Natural killer cell (primary cell): Measurements from ENCODE around the gene MAGEA4. TPM values are rescaled to one million over a fixed set of nuclear protein-coding genes. Genes with fewer than 3 reads are reported as not detected.

Source experiments
- ATAC-seq, 3 donors: fragments of 150-1000 bp in 2 of 3; fragments of 200-7000 bp in 1 of 3; cut with Tn5 transposase; 1 replicate in 1 of 3; 2 replicates in 2 of 3; pipeline ENCODE4 v1.10.0; 2021; ENCODE audit warnings: mild to moderate bottlenecking in 2 of 3, moderate library complexity in 2 of 3
- DNase-seq, 2 donors: peaks; one replicate each; pipeline versions ENCODE4 v3.0.0 to v3.0.0-alpha.2; 2013 to 2021; ENCODE audit warnings: mixed read lengths in 1 of 2
- H3K27ac ChIP-seq: one replicate; pipeline ENCODE4 v1.5.1; 2013; ENCODE audit warnings: mild to moderate bottlenecking, low read length
- H3K27me3 ChIP-seq: one replicate; pipeline ENCODE4 v1.6.1; 2013; ENCODE audit warnings: low read length; ENCODE audit not compliant: control insufficient read depth, insufficient read depth
- H3K36me3 ChIP-seq: one replicate; pipeline ENCODE4 v1.6.1; 2013; ENCODE audit warnings: low read length; ENCODE audit not compliant: control insufficient read depth, insufficient read depth
- H3K4me1 ChIP-seq: one replicate; pipeline ENCODE4 v1.6.1; 2013; ENCODE audit warnings: low read length; ENCODE audit not compliant: control insufficient read depth, insufficient read depth
- H3K4me3 ChIP-seq: one replicate; pipeline ENCODE4 v1.5.1; 2013; ENCODE audit warnings: low read length
- H3K9me3 ChIP-seq: one replicate; pipeline ENCODE4 v1.6.1; 2013; ENCODE audit warnings: low read length; ENCODE audit not compliant: control insufficient read depth, insufficient read depth
- H3K27ac Mint-ChIP-seq, 2 donors: one replicate each; pipeline ENCODE4 v1.8.0; 2022; ENCODE audit warnings: mild to moderate bottlenecking in 2 of 2, mixed read lengths in 2 of 2, moderate library complexity in 1 of 2
- H3K27me3 Mint-ChIP-seq, 2 donors: one replicate each; pipeline ENCODE4 v1.8.0; 2022; ENCODE audit warnings: low read depth in 2 of 2, mixed read lengths in 2 of 2
- H3K36me3 Mint-ChIP-seq: one replicate; pipeline ENCODE4 v1.8.0; 2022; ENCODE audit warnings: mixed read lengths
- H3K4me1 Mint-ChIP-seq, 2 donors: one replicate each; pipeline ENCODE4 v1.8.0; 2022; ENCODE audit warnings: mixed read lengths in 2 of 2
- H3K4me3 Mint-ChIP-seq: one replicate; pipeline ENCODE4 v1.8.0; 2022; ENCODE audit warnings: mild to moderate bottlenecking, moderate library complexity, mixed read lengths
- H3K9me3 Mint-ChIP-seq, 2 donors: one replicate each; pipeline ENCODE4 v1.8.0; 2022; ENCODE audit warnings: mixed read lengths in 2 of 2
- CTCF ChIP-seq: fragments of 200-600 bp; IDR thresholded peaks from one replicate; pipeline ENCODE4 v1.8.0; 2022; ENCODE audit warnings: antibody characterized with exemption
- WGBS: methylation state at CpG from one replicate; pipeline ENCODE4 v1.1.7; 2013; ENCODE audit warnings: missing lambda C conversion rate; ENCODE audit not compliant: insufficient coverage; 5-methylcytosine and 5-hydroxymethylcytosine counted together
- intact Hi-C: fragments of 100-400 bp; cut with micrococcal nuclease; formaldehyde crosslinking; loops from one replicate; pipeline ENCODE4 v1.14.2; 2022
- total RNA-seq, 4 donors: library from RNA; stranded (reverse); fragments of 120-200 nt in 1 of 4; gene quantifications; one replicate each; pipeline versions ENCODE4 v1.2.3 to v1.2.4, GENCODE V29; 2013 to 2022

MAGEA4 gene
- total RNA-seq, 3 donors from 2014 or later (not counting 1 experiment from before 2014, with no cell fraction given), result not detected

GRCh38 chrX:151889421-151889820, 23.3 kb upstream of the MAGEA4 start:
- no peak overlapping the region for H3K4me3 ChIP-seq
- peaks cover 0 to 3% of the 10 kb centered on the region in 2 donors for H3K9me3 Mint-ChIP-seq
- no peak overlapping the region for H3K27ac ChIP-seq
- no peaks in the 10 kb centered on the region for H3K4me1 ChIP-seq
- H3K9me3 ChIP-seq, result no peaks in the 10 kb centered on the region
- no peak overlapping the region for H3K27ac Mint-ChIP-seq
- intact Hi-C loops, result no loop called here
- H3K36me3 ChIP-seq, result no peaks in the 10 kb centered on the region
- no peak overlapping the region for H3K4me3 Mint-ChIP-seq
- 88% methylated on average over 2 of the region's 2 CpGs for WGBS
- no peak for TF ChIP-seq CTCF
- no peaks in the 10 kb centered on the region for H3K27me3 Mint-ChIP-seq
- no peaks in the 10 kb centered on the region for H3K27me3 ChIP-seq
- no peaks in the 10 kb centered on the region for H3K4me1 Mint-ChIP-seq
- DNase-seq (no peak), ATAC-seq (no peak)
- no peaks in the 10 kb centered on the region for H3K36me3 Mint-ChIP-seq

- Histone ChIP-seq H3K4me1 (no peaks in the 10 kb centered on the region), H3K27ac (no peak overlapping the region), H3K27me3 (no peaks in the 10 kb centered on the region), H3K36me3 (no peaks in the 10 kb centered on the region), H3K9me3 (no peaks in the 10 kb centered on the region), H3K4me3 (no peak overlapping the region)
- DNase-seq (no peak), ATAC-seq (no peak)
- H3K36me3 Mint-ChIP-seq, result no peaks in the 10 kb centered on the region
- TF ChIP-seq CTCF, result no peak
- H3K4me1 Mint-ChIP-seq, result no peaks in the 10 kb centered on the region
- 76% methylated on average over 4 of the region's 5 CpGs for WGBS
- H3K27ac Mint-ChIP-seq, result no peak overlapping the region
- no peaks in the 10 kb centered on the region for H3K27me3 Mint-ChIP-seq
- intact Hi-C loops, result no loop called here
- H3K4me3 Mint-ChIP-seq, result no peak overlapping the region
- H3K9me3 Mint-ChIP-seq, result peaks cover 3% of the 10 kb centered on the region in 2 donors
Measured at GRCh38 chrX:151896734-151897474, 15.8 kb upstream of the MAGEA4 start.

GRCh38 chrX:151899622-151900021, 13.1 kb upstream of the MAGEA4 start:
- DNase-seq (no peak), ATAC-seq (no peak)
- H3K27me3 Mint-ChIP-seq, result no peaks in the 10 kb centered on the region
- 83% methylated on average over 1 of the region's 2 CpGs for WGBS
- Histone ChIP-seq H3K9me3 (no peaks in the 10 kb centered on the region), H3K27ac (no peak overlapping the region), H3K27me3 (no peaks in the 10 kb centered on the region), H3K4me3 (no peak overlapping the region), H3K4me1 (no peaks in the 10 kb centered on the region), H3K36me3 (no peaks in the 10 kb centered on the region)
- H3K9me3 Mint-ChIP-seq, result peaks cover 0 to 3% of the 10 kb centered on the region in 2 donors
- intact Hi-C loops, result no loop called here
- H3K27ac Mint-ChIP-seq, result no peak overlapping the region
- TF ChIP-seq CTCF, result no peak
- H3K36me3 Mint-ChIP-seq, result no peaks in the 10 kb centered on the region
- no peaks in the 10 kb centered on the region for H3K4me1 Mint-ChIP-seq
- no peak overlapping the region for H3K4me3 Mint-ChIP-seq

GRCh38 chrX:151901826-151902225, 10.9 kb upstream of the MAGEA4 start:
- Mint-ChIP-seq H3K9me3 (peaks cover 0 to 3% of the 10 kb centered on the region in 2 donors), H3K36me3 (no peaks in the 10 kb centered on the region), H3K27me3 (no peaks in the 10 kb centered on the region), H3K27ac (no peak overlapping the region), H3K4me1 (no peaks in the 10 kb centered on the region), H3K4me3 (no peak overlapping the region)
- intact Hi-C loops, result no loop called here
- H3K4me1 ChIP-seq, result no peaks in the 10 kb centered on the region
- no peaks in the 10 kb centered on the region for H3K27me3 ChIP-seq
- no peaks in the 10 kb centered on the region for H3K9me3 ChIP-seq
- ATAC-seq, result no peak
- no peak overlapping the region for H3K4me3 ChIP-seq
- H3K27ac ChIP-seq, result no peak overlapping the region
- H3K36me3 ChIP-seq, result no peaks in the 10 kb centered on the region
- 100% methylated on average over 1 of the region's 1 CpG for WGBS
- TF ChIP-seq CTCF, result no peak
- DNase-seq, result no peak
